Measurements from ENCODE around the gene KLHL14. TPM values are rescaled to one million over a fixed set of nuclear protein-coding genes. Genes with fewer than 3 reads are reported as not detected.

The KLHL14 gene
- total and polyA plus RNA-seq, 11 donors = 0.07 to 0.34 (median 0.12) TPM; not detected in 4

- ATAC-seq (no peak), DNase-seq (no peak)
- intact Hi-C loops (cut with DNase I) = no loop called here
- H3K36me3 ChIP-seq = no peaks in the 10 kb centered on the region
- H3K27me3 ChIP-seq = no peaks in the 10 kb centered on the region
- no peak overlapping the region for H3K4me3 ChIP-seq
- H3K4me1 ChIP-seq = no peaks in the 10 kb centered on the region
- H3K9me3 ChIP-seq = no peaks in the 10 kb centered on the region
- no peak overlapping the region for H3K27ac ChIP-seq
- TF ChIP-seq POLR2A (IDR thresholded peaks at IDR 0.05) = no peak
- TF ChIP-seq, protein P1, sequence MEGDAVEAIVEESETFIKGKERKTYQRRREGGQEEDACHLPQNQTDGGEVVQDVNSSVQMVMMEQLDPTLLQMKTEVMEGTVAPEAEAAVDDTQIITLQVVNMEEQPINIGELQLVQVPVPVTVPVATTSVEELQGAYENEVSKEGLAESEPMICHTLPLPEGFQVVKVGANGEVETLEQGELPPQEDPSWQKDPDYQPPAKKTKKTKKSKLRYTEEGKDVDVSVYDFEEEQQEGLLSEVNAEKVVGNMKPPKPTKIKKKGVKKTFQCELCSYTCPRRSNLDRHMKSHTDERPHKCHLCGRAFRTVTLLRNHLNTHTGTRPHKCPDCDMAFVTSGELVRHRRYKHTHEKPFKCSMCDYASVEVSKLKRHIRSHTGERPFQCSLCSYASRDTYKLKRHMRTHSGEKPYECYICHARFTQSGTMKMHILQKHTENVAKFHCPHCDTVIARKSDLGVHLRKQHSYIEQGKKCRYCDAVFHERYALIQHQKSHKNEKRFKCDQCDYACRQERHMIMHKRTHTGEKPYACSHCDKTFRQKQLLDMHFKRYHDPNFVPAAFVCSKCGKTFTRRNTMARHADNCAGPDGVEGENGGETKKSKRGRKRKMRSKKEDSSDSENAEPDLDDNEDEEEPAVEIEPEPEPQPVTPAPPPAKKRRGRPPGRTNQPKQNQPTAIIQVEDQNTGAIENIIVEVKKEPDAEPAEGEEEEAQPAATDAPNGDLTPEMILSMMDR (IDR thresholded peaks at IDR 0.05) = no peak
- WGBS, 4 donors = 48 to 60% (median 55%) methylated on average over 8 of the region's 8 CpGs
Observed at GRCh38 chr18:32684940-32685339, 87.9 kb downstream of the KLHL14 start.

- no peak overlapping the region for H3K4me3 ChIP-seq
- ATAC-seq (no peak), DNase-seq (no peak)
- no peaks in the 10 kb centered on the region for H3K27me3 ChIP-seq
- 77 to 97% (median 91%) methylated on average over 1 of the region's 1 CpG for WGBS, 4 donors
- no peaks in the 10 kb centered on the region for H3K4me1 ChIP-seq
- intact Hi-C loops (cut with DNase I) = no loop called here
- H3K27ac ChIP-seq = no peak overlapping the region
- H3K36me3 ChIP-seq = no peaks in the 10 kb centered on the region
- H3K9me3 ChIP-seq = no peaks in the 10 kb centered on the region
- TF ChIP-seq, protein P1 (IDR thresholded peaks at IDR 0.05) = no peak
- no peak for TF ChIP-seq POLR2A (IDR thresholded peaks at IDR 0.05)
Observed at GRCh38 chr18:32684096-32684495, 88.7 kb downstream of the KLHL14 start.

DNA sequence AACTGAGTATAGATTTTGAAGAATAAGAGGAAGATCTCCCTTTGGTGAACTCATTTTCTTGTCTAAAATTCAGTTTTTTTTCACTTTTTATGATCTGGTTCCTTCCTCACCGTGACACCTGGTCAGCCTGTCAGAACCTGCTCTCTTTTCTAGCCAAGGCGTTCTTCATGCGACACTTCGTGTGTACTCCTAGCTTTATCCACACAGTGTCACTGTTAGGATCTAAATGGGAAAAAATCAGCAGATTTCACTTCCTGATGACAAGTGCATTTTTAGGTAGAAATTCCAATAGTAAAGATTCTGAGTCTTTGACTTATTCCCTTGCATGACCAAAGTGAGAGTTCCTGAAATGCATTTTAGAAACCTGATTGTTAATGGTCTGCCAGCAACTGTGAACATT, 89.8 kb downstream of the KLHL14 start:
- H3K27me3 ChIP-seq = no peaks in the 10 kb centered on the region
- no peaks in the 10 kb centered on the region for H3K9me3 ChIP-seq
- no peaks in the 10 kb centered on the region for H3K4me1 ChIP-seq
- DNase-seq = no peak
- ATAC-seq = no peak
- no peak overlapping the region for H3K27ac ChIP-seq
- H3K36me3 ChIP-seq = no peaks in the 10 kb centered on the region
- WGBS, 4 donors = 71 to 82% (median 76%) methylated on average over 4 of the region's 4 CpGs
- intact Hi-C loops (cut with DNase I) = no loop called here
- H3K4me3 ChIP-seq = no peak overlapping the region
- no peak for TF ChIP-seq POLR2A (IDR thresholded peaks at IDR 0.05)
- TF ChIP-seq, protein P1 (IDR thresholded peaks at IDR 0.05) = no peak

- Histone ChIP-seq H3K4me1 (no peaks in the 10 kb centered on the region), H3K9me3 (no peaks in the 10 kb centered on the region), H3K4me3 (no peak overlapping the region), H3K27me3 (no peaks in the 10 kb centered on the region), H3K27ac (no peak overlapping the region), H3K36me3 (no peaks in the 10 kb centered on the region)
- ATAC-seq (no peak), DNase-seq (no peak)
- TF ChIP-seq, protein P1 (IDR thresholded peaks at IDR 0.05) = no peak
- no peak for TF ChIP-seq POLR2A (IDR thresholded peaks at IDR 0.05)
- intact Hi-C loops (cut with DNase I) = loop anchor here in 1 of 10 donors (10.0 kb wide), 1 partner anchor 57 kb away; no protein-coding TSS in a partner anchor
Observed at GRCh38 chr18:32677578-32677977, 95.2 kb downstream of the KLHL14 start.

Measured in heart left ventricle (tissue), 16 donors.